B cell (primary cell): ENCODE measurements around the gene MAPK8. TPM values are rescaled to one million over a fixed set of nuclear protein-coding genes. Genes with fewer than 3 reads are reported as not detected.

Experiments
- ATAC-seq: fragments of 200-7000 bp; cut with Tn5 transposase; one replicate; pipeline ENCODE4 v1.10.0; 2021; ENCODE audit warnings: low read depth, mild to moderate bottlenecking, moderate number of reproducible peaks, moderate library complexity
- CTCF ChIA-PET: fragments of 350-600 bp; sonication (Branson Sonifier 250); formaldehyde crosslinking; loops from one replicate; lab custom pipeline; 2021; ENCODE audit warnings: antibody characterized with exemption, inconsistent platforms; lab: Charles Lee
- POLR2A ChIA-PET: fragments of 350-600 bp; sonication (Branson Sonifier 250); formaldehyde crosslinking; loops from one replicate; lab custom pipeline; 2021; ENCODE audit warnings: antibody characterized with exemption; lab: Charles Lee
- DNase-seq: peaks from one replicate; pipeline ENCODE4 v3.0.0; 2013
- H2AFZ ChIP-seq: 2 replicates; pipeline ENCODE4 v1.6.1; 2012; ENCODE audit warnings: mild to moderate bottlenecking, low read depth, low read length; ENCODE audit not compliant: insufficient read depth, poor library complexity, severe bottlenecking
- H3K27ac ChIP-seq, 2 donors: 1 replicate in 1 of 2; 2 replicates in 1 of 2; pipeline ENCODE4 v1.5.1; 2012 to 2013; ENCODE audit warnings: low read length in 2 of 2, mild to moderate bottlenecking in 2 of 2, moderate library complexity in 1 of 2
- H3K27me3 ChIP-seq, 4 experiments: fragments of 200-600 bp in 1 of 4; sonication (generic) in 1 of 4; replicated peaks in 1 of 4; 1 replicate in 2 of 4; 2 replicates in 2 of 4; pipeline versions ENCODE4 v1.6.1 to v1.7.0; 2013 to 2016; ENCODE audit warnings: low read length in 3 of 4, mild to moderate bottlenecking in 2 of 4, mixed read lengths in 1 of 4, moderate library complexity in 1 of 4; ENCODE audit not compliant: insufficient read depth in 4 of 4, control insufficient read depth in 3 of 4; ENCODE audit errors: control extremely low read depth in 1 of 4
- H3K36me3 ChIP-seq, 2 experiments: replicated peaks in 1 of 2; 1 replicate in 1 of 2; 2 replicates in 1 of 2; pipeline versions ENCODE4 v1.6.1 to v1.7.1; 2013; ENCODE audit warnings: low read length in 1 of 2; ENCODE audit not compliant: insufficient read depth in 2 of 2, control insufficient read depth in 1 of 2; ENCODE audit errors: control extremely low read depth in 1 of 2, extremely low read depth in 1 of 2
- H3K4me1 ChIP-seq, 2 donors: fragments of 200-600 bp in 1 of 2; sonication (generic) in 1 of 2; 1 replicate in 1 of 2; 2 replicates in 1 of 2; pipeline versions ENCODE4 v1.5.1 to v1.6.1; 2013 to 2017; ENCODE audit warnings: low read length in 2 of 2; ENCODE audit not compliant: control insufficient read depth in 2 of 2, insufficient read depth in 2 of 2
- H3K4me2 ChIP-seq: replicated peaks from 2 replicates; pipeline ENCODE3; 2012; ENCODE audit warnings: mild to moderate bottlenecking, low read depth, low read length; ENCODE audit not compliant: poor library complexity, severe bottlenecking
- H3K4me3 ChIP-seq, 5 experiments: fragments of 200-600 bp in 1 of 5; sonication (generic) in 1 of 5; 1 replicate in 3 of 5; 2 replicates in 2 of 5; pipeline versions ENCODE4 v1.5.1 to v1.7.0; 2011 to 2016; ENCODE audit warnings: low read length in 4 of 5, mild to moderate bottlenecking in 4 of 5, low read depth in 2 of 5, control low read depth in 1 of 5, moderate library complexity in 1 of 5; ENCODE audit not compliant: insufficient read depth in 1 of 5; ENCODE audit errors: control extremely low read depth in 1 of 5, extremely low read depth in 1 of 5
- H3K79me2 ChIP-seq: fragments of 200-600 bp; sonication (generic); one replicate; pipeline ENCODE4 v1.6.0; 2016; ENCODE audit warnings: low read length; ENCODE audit not compliant: control insufficient read depth, insufficient read depth
- H3K9ac ChIP-seq: fragments of 200-600 bp; sonication (generic); 2 replicates; pipeline ENCODE4 v1.6.1; 2017; ENCODE audit warnings: mild to moderate bottlenecking, low read length, moderate library complexity
- H3K9me3 ChIP-seq, 3 donors: one replicate each; pipeline versions ENCODE4 v1.6.1 to v1.7.1; 2013; ENCODE audit warnings: low read length in 2 of 3; ENCODE audit not compliant: control insufficient read depth in 2 of 3, insufficient read depth in 1 of 3; ENCODE audit errors: control extremely low read depth in 1 of 3
- H4K20me1 ChIP-seq: 2 replicates; pipeline ENCODE4 v1.6.0; 2012; ENCODE audit warnings: mild to moderate bottlenecking, low read length; ENCODE audit not compliant: insufficient read depth, control insufficient read depth, poor library complexity, severe bottlenecking
- H3K27ac Mint-ChIP-seq: one replicate; pipeline ENCODE4 v1.8.0; 2021; ENCODE audit warnings: mixed read lengths
- H3K27me3 Mint-ChIP-seq: one replicate; pipeline ENCODE4 v1.8.0; 2021; ENCODE audit warnings: mixed read lengths
- H3K4me1 Mint-ChIP-seq: one replicate; pipeline ENCODE4 v1.8.0; 2021; ENCODE audit warnings: mixed read lengths
- H3K4me3 Mint-ChIP-seq: one replicate; pipeline ENCODE4 v1.8.0; 2021; ENCODE audit warnings: mixed read lengths
- H3K9me3 Mint-ChIP-seq: one replicate; pipeline ENCODE4 v1.8.0; 2022; ENCODE audit warnings: mixed read lengths; ENCODE audit not compliant: insufficient read depth
- CTCF ChIP-seq: fragments of 200-600 bp; IDR thresholded peaks from one replicate; pipeline ENCODE4 v1.8.0; 2022; ENCODE audit warnings: antibody characterized with exemption, mild to moderate bottlenecking
- EZH2 ChIP-seq: IDR thresholded peaks from 2 replicates; pipeline ENCODE4 v1.6.1; 2012; ENCODE audit warnings: borderline replicate concordance, low read depth, mild to moderate bottlenecking, moderate library complexity, low read length; ENCODE audit not compliant: insufficient read depth, poor library complexity, severe bottlenecking
- WGBS: methylation state at CpG from one replicate; pipeline ENCODE4 v1.1.5; 2013; ENCODE audit warnings: missing lambda C conversion rate; ENCODE audit not compliant: insufficient coverage; 5-methylcytosine and 5-hydroxymethylcytosine counted together
- intact Hi-C: fragments of 100-400 bp; cut with micrococcal nuclease; formaldehyde crosslinking; loops from one replicate; pipeline ENCODE4 v1.10.0; 2022
- polyA plus RNA-seq: library from polyadenylated mRNA; depleted of rRNA; stranded (reverse); fragments of >200 nt; gene quantifications from 2 replicates; pipeline ENCODE4 v1.2.3, GENCODE V29; 2012
- total RNA-seq, 2 donors: library from RNA; stranded (reverse); fragments of 120-200 nt in 1 of 2; gene quantifications; 1 replicate in 1 of 2; 2 replicates in 1 of 2; pipeline versions ENCODE4 v1.2.3 to v1.2.4, GENCODE V29; 2013 to 2022

MAPK8 gene
- total and polyA plus RNA-seq, 2 donors (not counting 1 experiment from before 2014, with no cell fraction given), result 13.7 to 40.0 TPM

GRCh38 chr10:48361176-48361575 is 54.7 kb downstream of the MAPK8 start:
- intact Hi-C loops, result no loop called here
- no peak overlapping the region for H3K27ac Mint-ChIP-seq
- H3K27ac ChIP-seq, result no peak overlapping the region

More at GRCh38 chr10:48361176-48361575, 54.7 kb downstream of the MAPK8 start:
- CTCF ChIA-PET, result interaction anchor here (0.8 to 7.3 kb wide), 6 partner anchors 14 to 295 kb away, joined by 3 to 86 read pairs (median 4); no protein-coding TSS in a partner anchor
- no CpG with 5 or more reads among the region's 2 CpGs for WGBS
- no peaks in the 10 kb centered on the region for H3K4me1 ChIP-seq
- Mint-ChIP-seq H3K4me1 (peaks cover 11% of the 10 kb centered on the region), H3K9me3 (no peaks in the 10 kb centered on the region), H3K4me3 (no peak overlapping the region), H3K27me3 (no peaks in the 10 kb centered on the region)
- peaks cover 8% of the 10 kb centered on the region for H4K20me1 ChIP-seq
- no peak overlapping the region for H3K9ac ChIP-seq
- H3K36me3 ChIP-seq, result no peaks in the 10 kb centered on the region
- no peak for ATAC-seq
- no peak for TF ChIP-seq CTCF
- TF ChIP-seq EZH2, result no peak
- POLR2A ChIA-PET, result no interaction called here
- no peaks in the 10 kb centered on the region for H3K9me3 ChIP-seq
- no peaks in the 10 kb centered on the region for H3K27me3 ChIP-seq
- H3K4me3 ChIP-seq, result no peak overlapping the region
- DNase-seq, result no peak
- peaks cover 15% of the 10 kb centered on the region for H3K79me2 ChIP-seq
- H3K4me2 ChIP-seq, result no peak overlapping the region
- no peak overlapping the region for H2AFZ ChIP-seq
